AG09309 (cell line): ENCODE data around the gene RCSD1.

Experiments
- DNase-seq: peaks from one replicate; pipeline ENCODE4 v3.0.0-alpha.2; 2010; ENCODE audit warnings: low read depth
- H3K4me3 ChIP-seq: 2 replicates; pipeline ENCODE4 v1.5.1; 2011; ENCODE audit warnings: mild to moderate bottlenecking, low read depth, low read length, moderate library complexity; ENCODE audit not compliant: control insufficient read depth
- TF ChIP-seq, protein P1 (sequence below): IDR thresholded peaks from 2 replicates; pipeline ENCODE4 v1.5.1; 2011; ENCODE audit warnings: mild to moderate bottlenecking, low read depth, low read length, inconsistent platforms; ENCODE audit not compliant: insufficient read depth, control insufficient read depth; ENCODE audit errors: missing control alignments

RCSD1 gene

DNA sequence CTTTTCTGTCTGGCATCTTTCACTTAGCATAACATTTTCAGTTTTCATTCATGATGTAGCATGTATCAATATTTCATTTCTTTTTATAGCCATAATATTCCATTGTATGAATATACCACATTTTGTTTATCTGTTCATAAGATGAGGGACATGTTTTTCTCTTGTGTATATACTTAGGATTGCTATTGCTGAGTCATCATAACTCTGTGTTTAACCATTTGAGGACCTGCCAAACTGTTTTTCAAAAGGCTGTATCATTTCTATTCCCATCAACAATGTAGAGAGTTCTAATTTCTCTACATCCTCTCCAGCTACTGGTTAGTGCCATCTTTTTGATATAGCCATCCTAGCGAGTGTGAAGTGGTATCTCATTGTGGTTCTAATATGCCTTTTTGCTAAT lies 118.0 kb downstream of the RCSD1 start:
- no peak for DNase-seq
- no peak overlapping the region for H3K4me3 ChIP-seq
- TF ChIP-seq, protein P1, sequence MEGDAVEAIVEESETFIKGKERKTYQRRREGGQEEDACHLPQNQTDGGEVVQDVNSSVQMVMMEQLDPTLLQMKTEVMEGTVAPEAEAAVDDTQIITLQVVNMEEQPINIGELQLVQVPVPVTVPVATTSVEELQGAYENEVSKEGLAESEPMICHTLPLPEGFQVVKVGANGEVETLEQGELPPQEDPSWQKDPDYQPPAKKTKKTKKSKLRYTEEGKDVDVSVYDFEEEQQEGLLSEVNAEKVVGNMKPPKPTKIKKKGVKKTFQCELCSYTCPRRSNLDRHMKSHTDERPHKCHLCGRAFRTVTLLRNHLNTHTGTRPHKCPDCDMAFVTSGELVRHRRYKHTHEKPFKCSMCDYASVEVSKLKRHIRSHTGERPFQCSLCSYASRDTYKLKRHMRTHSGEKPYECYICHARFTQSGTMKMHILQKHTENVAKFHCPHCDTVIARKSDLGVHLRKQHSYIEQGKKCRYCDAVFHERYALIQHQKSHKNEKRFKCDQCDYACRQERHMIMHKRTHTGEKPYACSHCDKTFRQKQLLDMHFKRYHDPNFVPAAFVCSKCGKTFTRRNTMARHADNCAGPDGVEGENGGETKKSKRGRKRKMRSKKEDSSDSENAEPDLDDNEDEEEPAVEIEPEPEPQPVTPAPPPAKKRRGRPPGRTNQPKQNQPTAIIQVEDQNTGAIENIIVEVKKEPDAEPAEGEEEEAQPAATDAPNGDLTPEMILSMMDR = no peak

DNA sequence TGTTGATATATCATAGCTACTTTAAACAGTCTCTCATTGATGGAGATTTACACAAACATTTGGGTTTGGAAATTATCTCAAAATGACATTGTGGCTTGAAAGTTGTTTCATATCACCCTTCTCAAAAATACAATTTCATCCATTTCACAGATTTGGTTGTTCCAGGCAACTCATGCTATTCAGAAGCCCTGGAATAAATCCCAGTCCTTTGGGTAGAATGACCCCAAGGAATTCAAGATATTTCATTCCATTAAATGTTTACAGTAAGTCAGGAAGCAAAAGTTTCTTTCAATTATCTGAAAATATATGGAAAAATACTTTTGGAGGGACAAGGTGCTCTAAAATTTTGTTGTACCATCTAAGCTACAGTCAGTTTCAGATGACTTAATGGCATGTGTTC lies 118.9 kb downstream of the RCSD1 start:
- H3K4me3 ChIP-seq = no peak overlapping the region
- no peak for DNase-seq
- TF ChIP-seq, protein P1 = no peak

DNA sequence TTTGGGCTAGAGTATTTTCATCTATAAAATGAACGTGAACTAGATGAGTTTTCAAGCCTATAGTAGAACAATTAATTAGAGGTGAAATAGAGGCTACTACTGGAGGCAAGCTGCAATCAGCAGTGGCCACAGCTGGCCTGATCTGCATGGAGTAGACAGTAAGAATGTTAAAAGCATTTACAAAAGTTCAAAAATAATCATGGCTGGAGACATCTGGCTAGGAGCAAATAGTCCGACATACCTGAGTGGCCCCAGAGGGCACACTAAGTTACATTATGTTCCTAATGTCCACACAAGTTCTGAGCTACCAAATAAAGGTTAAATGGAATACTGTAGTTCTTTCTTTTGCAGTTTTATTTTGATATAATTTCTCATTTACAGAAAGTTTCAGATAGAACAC lies 119.7 kb downstream of the RCSD1 start:
- no peak for DNase-seq
- TF ChIP-seq, protein P1 = no peak
- no peak overlapping the region for H3K4me3 ChIP-seq

DNA sequence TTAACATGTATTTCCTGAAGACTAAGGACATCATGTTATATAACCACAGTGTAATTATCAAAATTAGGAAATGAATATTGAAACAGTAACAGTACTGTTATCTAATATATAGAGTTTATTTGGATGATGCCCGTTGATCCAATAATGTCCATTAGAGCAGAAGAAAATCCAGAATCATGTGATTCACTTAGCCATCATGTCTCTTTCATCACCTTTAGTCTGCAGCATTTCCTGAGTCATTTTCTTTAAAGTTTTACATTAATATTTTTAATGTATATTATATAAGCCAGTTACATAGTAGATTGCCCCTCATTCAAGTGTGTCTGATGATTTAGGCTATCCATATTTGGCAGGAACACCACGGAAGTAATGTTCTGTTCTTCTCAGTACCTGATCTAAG lies 120.6 kb downstream of the RCSD1 start:
- H3K4me3 ChIP-seq = no peak overlapping the region
- TF ChIP-seq, protein P1 = no peak
- no peak for DNase-seq

DNA sequence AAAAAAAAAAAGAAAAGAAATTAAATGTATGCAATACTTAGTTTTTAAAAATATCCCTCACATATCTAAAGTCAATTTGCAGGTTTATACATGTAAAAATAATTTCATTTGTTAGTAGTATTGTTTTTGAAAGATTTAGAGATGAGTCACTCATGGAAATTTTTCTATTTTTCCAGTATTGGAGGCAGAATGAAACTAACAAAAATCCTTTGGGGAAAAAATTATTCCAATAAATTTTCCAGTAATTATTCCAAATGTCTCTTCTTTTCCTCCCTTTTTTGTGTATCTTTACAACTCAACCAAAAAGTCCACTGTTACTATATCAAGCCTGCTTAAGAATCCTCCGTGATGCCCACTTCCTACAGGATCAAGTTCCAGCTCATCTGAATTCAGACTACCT lies 121.6 kb downstream of the RCSD1 start:
- DNase-seq = no peak
- TF ChIP-seq, protein P1 = no peak
- no peak overlapping the region for H3K4me3 ChIP-seq

DNA sequence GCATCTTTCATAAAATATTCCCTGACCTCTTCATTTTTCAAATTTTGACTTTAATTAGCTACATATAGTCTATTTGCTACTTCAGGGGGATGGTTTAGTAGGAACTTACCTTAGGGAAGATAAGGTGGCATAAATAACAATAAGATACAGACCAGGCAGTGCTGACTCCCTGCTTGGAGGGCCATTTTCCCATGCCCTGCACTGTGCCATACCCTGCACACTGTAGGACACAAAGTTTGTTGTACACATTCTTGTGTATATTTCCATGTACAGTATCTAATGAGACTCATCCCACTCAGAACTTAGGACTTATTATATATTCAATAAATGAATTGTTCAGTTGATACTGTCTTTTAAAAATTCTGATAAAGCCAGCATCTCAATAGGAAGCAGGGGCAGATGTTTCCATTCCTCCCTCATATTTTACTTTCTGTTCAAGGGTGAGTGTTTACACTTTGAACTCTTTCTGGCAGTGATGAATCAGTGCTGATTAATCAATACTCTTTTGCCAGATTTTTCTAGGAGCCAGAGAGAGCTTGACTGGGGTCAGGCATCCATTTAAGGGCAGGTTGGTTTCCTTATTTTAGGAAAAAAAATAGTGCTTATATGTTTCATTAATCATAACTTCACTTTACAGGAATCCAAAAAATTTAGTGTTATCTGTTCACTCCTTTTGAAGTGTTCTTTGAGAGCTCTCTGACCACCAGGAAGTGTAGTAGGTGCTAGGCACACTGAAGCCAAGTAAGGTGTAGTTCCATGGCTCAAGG lies 122.4 kb downstream of the RCSD1 start:
- TF ChIP-seq, protein P1 = no peak
- no peak for DNase-seq

More for the DNA sequence above, 122.4 kb downstream of the RCSD1 start:
- H3K4me3 ChIP-seq = no peak overlapping the region
